SK-N-MC (cell line): ENCODE data around the gene RGP1.

Experiments used
- DNase-seq: peaks from one replicate; pipeline ENCODE4 v3.0.0-alpha.2; 2011; ENCODE audit warnings: low read depth, low spot score
- H3K27ac ChIP-seq: fragments of 200-600 bp; sonication (generic); 2 replicates; pipeline ENCODE4 v1.5.1; 2016; ENCODE audit warnings: mixed run types
- H3K36me3 ChIP-seq: fragments of 200-600 bp; sonication (generic); 2 replicates; pipeline ENCODE4 v1.6.1; 2017; ENCODE audit warnings: antibody characterized with exemption, low read length, mixed read lengths; ENCODE audit not compliant: insufficient read depth
- H3K4me3 ChIP-seq: fragments of 200-600 bp; sonication (generic); 2 replicates; pipeline ENCODE4 v1.5.1; 2016
- H3K9ac ChIP-seq: fragments of 200-600 bp; sonication (generic); 2 replicates; pipeline ENCODE4 v1.8.0; 2017; ENCODE audit warnings: mixed run types, mixed read lengths; ENCODE audit not compliant: insufficient read length
- H3K9me3 ChIP-seq: fragments of 200-600 bp; sonication (generic); 2 replicates; pipeline ENCODE4 v1.6.1; 2017; ENCODE audit warnings: low read depth, mild to moderate bottlenecking, antibody characterized with exemption, low read length, moderate library complexity, mixed read lengths
- EZH2 ChIP-seq: fragments of 200-600 bp; sonication (generic); IDR thresholded peaks from one replicate; pipeline ENCODE4 v1.6.1; 2017; ENCODE audit warnings: antibody characterized with exemption
- FOXP2 ChIP-seq: optimal IDR thresholded peaks from 2 replicates; pipeline ENCODE3; 2011; ENCODE audit warnings: mild to moderate bottlenecking, moderate library complexity; ENCODE audit not compliant: insufficient read depth; ENCODE audit errors: extremely low read length, control extremely low read depth
- POLR2AphosphoS5 ChIP-seq: IDR thresholded peaks from 2 replicates; pipeline ENCODE4 v1.6.1; 2012; ENCODE audit warnings: mild to moderate bottlenecking, low read depth, low read length, borderline replicate concordance

Gene RGP1

DNA sequence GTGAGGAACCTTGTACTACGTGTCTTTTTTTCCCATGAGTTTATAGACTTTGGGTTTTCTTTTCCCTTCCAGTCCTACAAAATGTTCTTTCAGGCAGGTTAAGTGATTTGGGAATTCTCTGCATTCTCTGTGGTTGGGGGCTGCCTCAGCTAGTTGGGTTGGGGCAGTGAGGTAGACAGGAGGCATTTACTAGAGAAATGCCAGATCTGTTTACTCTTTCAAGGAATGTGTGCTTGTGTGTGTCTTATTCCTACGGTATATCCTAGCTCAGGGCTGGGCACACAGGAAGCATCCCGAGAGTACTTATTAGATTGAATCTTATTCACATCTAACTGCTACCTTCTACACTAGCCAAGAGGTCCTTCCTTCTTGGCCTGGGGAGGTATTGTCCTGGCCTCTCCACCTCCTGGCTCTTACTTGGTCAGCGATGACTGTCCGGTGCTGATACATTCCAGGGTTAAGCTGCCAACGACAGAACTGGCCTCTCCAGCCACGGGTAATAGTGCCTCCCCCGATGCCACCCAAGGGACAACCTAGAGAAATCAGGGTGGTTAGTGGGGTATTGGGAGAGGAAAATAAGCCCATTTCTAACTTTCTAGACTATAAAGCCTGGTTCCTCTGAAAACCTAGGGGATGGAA is 5.1 kb upstream of the RGP1 start:
- no peak for TF ChIP-seq FOXP2
- no peak for TF ChIP-seq POLR2AphosphoS5
- TF ChIP-seq EZH2 = no peak
- no peak for DNase-seq
- H3K27ac ChIP-seq = no peak overlapping the region
- no peaks in the 10 kb centered on the region for H3K9me3 ChIP-seq
- no peak overlapping the region for H3K4me3 ChIP-seq
- peaks cover 22% of the 10 kb centered on the region; the same call in 1 of the 2 replicates for H3K36me3 ChIP-seq
- H3K9ac ChIP-seq = no peak overlapping the region

DNA sequence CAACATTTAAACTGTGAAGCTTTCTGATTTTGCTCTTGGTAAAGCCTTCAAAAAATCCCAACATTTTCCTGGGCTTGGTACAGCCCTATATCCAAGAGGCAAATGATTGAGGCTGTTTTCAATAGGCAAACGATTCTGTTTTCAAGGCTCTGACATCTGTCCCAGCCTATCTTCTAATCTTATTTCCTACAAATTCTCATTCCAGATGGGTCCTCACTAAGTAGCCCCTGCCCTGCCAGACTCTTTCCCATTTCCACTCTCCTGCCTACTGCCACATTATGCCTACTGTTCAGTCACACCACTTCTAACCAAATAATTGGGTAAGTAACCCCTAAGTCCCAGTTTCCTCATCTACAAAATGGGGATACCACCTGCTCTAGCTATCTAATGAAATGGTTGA is 3.5 kb upstream of the RGP1 start:
- no peaks in the 10 kb centered on the region for H3K9me3 ChIP-seq
- no peak for TF ChIP-seq POLR2AphosphoS5
- TF ChIP-seq FOXP2 = no peak
- no peak for TF ChIP-seq EZH2
- H3K4me3 ChIP-seq = no peak overlapping the region
- H3K36me3 ChIP-seq = peaks cover 11% of the 10 kb centered on the region; the same call in 1 of the 2 replicates
- H3K27ac ChIP-seq = no peak overlapping the region
- no peak overlapping the region for H3K9ac ChIP-seq
- DNase-seq = no peak

DNA sequence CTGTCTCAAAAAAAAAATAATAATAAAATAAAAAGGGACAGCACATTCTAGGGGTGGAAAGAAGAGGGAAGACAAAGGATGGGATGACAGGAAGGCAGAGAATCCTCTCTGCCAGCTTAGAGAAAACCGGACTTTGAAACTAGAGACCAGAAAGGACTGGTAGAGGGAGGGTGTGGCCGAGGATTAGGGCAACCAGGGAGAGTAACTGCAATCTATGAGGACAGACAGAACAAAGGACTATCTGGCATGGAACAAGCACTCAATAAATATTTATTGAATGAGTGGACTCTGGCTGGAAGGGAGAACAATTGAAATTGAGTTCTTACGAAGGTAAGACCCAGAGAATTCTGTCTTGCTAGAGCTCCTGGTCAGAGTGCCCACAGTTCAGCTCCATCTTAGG is 2.5 kb upstream of the RGP1 start:
- Histone ChIP-seq H3K36me3 (peaks cover 11% of the 10 kb centered on the region; the same call in 1 of the 2 replicates), H3K27ac (no peak overlapping the region), H3K9me3 (no peaks in the 10 kb centered on the region), H3K9ac (peak overlapping the region; percentile 87), H3K4me3 (peak overlapping the region; percentile 96)
- no peak for DNase-seq
- TF ChIP-seq POLR2AphosphoS5 (no peak), EZH2 (no peak), FOXP2 (no peak)

DNA sequence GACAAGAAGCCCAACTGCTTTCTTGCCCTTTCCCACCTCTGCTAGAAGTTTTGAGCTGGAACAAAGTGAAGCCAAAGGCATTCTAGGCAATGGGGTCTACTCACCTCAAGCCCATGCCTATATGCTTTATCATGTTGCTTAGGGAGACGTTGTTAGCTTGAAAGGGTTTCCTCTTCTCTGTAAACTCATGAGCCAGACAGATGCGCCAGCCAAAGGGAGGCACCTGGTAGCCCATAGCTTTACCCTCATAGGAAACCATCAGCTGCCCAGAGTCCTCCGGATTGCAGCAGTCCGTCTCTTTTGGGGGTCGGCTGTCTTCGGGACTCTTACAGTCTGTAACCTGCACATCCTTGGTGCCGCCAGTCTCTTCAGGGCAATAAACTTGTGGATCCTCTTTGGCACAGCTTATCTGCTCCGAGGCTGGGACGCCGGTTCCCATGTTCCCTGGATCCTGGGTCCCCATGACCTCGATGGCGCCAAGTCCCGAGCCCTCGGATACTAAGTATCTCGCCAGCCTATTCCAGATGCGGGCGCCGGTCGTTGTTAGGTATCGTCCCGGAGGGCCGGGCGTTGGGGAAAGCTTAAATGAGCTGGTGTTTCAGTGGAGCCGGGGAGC is 737 bp upstream of the RGP1 start:
- H3K27ac ChIP-seq = no peak overlapping the region
- peaks cover 23% of the 10 kb centered on the region; the same call in 1 of the 2 replicates for H3K36me3 ChIP-seq
- TF ChIP-seq POLR2AphosphoS5 = no peak
- TF ChIP-seq EZH2 = no peak
- TF ChIP-seq FOXP2 = no peak
- peak overlapping the region; percentile 87 for H3K9ac ChIP-seq
- no peaks in the 10 kb centered on the region for H3K9me3 ChIP-seq
- DNase-seq = no peak
- H3K4me3 ChIP-seq = peak overlapping the region; percentile 96

DNA sequence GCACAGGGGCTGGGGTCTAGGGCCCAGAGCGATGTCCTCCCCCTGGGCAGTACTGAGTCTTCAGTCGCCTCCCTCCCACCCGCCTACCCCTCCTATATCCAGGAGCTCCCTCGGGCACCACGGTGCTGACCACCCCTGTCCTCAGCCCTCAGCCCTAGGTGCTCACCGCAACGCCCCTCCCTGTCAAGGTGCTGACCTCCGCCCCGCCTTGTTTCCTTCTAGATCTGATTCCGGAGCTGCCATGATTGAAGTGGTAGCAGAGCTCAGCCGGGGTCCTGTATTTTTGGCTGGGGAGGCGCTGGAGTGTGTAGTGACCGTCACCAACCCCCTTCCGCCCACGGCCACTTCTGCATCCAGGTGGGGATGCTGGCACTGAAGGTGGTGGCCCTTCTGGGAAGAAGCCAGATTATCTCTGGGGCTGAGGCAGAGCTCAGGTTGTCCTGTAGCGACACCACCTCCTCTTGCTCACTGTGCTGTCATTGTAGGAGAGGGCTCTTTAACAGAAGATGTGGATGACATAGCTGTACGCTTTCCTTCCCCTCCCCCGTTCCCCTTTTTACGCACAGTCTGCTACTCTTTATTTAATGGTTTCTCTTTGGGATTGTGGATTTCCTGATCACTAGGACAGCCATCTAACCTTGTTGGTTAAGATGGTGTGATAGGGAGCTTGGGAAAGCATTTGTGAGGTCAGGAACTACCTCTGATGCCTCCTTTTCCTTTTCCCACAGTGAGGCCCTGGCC is 598 bp downstream of the RGP1 start:
- Histone ChIP-seq H3K27ac (no peak overlapping the region), H3K9ac (peak overlapping the region; percentile 87), H3K9me3 (no peaks in the 10 kb centered on the region), H3K4me3 (peak overlapping the region; percentile 96), H3K36me3 (peaks cover 15% of the 10 kb centered on the region; the same call in 1 of the 2 replicates)
- DNase-seq = no peak
- TF ChIP-seq FOXP2 (no peak), POLR2AphosphoS5 (no peak), EZH2 (no peak)

DNA sequence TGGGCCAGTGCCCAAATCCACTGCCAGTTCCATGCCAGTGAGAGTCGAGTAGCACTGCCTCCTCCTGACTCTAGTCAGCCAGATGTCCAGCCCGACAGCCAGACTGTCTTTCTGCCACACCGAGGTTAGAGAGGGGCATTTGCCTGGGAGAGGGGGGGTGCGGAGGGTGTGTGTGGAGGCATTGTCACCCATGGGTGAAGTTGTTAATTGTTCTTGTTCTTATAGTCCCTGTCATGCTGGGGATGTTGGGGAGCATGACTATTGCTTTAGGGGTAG is 1.1 kb downstream of the RGP1 start:
- TF ChIP-seq EZH2 = no peak
- TF ChIP-seq FOXP2 = no peak
- no peak for TF ChIP-seq POLR2AphosphoS5
- Histone ChIP-seq H3K27ac (no peak overlapping the region), H3K9ac (peak overlapping the region; percentile 87), H3K9me3 (no peaks in the 10 kb centered on the region), H3K36me3 (peaks cover 14% of the 10 kb centered on the region; the same call in 1 of the 2 replicates), H3K4me3 (peak overlapping the region; percentile 96)
- DNase-seq = no peak

DNA sequence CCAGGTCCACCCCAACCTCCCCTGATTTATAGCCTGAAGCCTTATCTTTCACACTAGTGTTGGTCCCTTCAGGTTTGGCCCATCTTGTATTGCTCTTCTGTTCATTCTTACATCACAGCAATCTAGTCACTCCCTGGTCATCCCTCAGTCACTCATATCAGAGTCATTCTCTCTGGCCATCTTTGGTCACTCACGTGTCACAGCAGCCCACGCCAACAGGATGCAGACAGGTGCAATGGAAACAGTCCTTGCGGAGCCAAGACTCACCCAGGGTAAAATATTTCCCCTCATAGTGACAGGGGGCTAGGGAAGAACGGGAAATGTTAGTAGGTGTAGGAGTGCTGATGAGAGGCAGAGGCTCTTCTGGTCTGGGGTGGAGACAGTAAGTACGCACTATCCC is 4.4 kb downstream of the RGP1 start:
- no peak for DNase-seq
- Histone ChIP-seq H3K9ac (no peak overlapping the region), H3K9me3 (no peaks in the 10 kb centered on the region), H3K27ac (no peak overlapping the region), H3K36me3 (peaks cover 14% of the 10 kb centered on the region; the same call in 1 of the 2 replicates), H3K4me3 (no peak overlapping the region)
- TF ChIP-seq FOXP2 (no peak), POLR2AphosphoS5 (no peak), EZH2 (no peak)

DNA sequence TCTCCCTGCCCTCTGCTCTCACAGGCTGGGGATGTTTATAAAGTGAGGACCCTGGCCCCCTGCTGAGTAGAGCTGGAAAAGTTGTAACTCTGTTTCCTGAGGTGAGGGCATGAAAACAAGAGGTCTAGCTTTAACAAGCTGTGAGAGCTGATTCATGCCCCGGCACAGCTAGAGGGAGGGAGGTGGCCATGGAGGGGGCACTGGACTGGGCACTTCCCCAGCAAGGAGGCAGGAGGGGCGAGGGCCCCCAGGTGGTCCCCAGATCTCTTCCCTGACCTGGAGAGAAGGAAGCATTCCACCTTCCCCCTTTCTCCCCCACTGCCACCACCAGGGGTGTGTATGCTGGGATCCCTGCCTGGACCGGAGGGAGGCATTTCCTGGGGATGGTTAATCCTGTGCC is 5.2 kb downstream of the RGP1 start, which contains the start of gene MSMP:
MSMP (minus strand) TSS at position 13 of the 400 bp plus-strand sequence. CDS start 147 bp downstream, outside the sequence.
- no peak for DNase-seq
- peaks cover 14% of the 10 kb centered on the region; the same call in 1 of the 2 replicates for H3K36me3 ChIP-seq
- no peak within 1 kb of the TSS for H3K4me3 ChIP-seq
- no peaks in the 10 kb centered on the region for H3K9me3 ChIP-seq
- no peak within 1 kb of the TSS for H3K27ac ChIP-seq
- H3K9ac ChIP-seq = no peak within 1 kb of the TSS
- no peak for TF ChIP-seq POLR2AphosphoS5

DNA sequence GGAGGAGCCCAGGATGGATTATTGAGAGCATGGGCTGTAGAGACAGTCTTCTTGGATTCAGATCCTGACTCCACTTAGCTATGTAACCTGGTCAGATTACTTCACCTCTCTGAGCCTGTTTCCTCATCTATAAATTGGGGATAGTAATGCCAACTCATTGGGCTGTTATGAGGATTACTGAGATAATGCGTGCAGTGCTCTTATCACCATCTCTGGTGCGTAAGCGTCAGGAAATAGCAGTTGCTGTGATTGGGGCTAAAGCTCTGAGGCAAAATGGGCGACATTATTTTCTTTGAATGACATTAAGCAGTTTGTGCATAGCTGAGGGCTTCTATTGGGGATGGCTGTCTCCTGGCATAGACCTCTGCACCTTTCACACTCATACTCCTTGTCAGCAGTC is 6.0 kb downstream of the RGP1 start:
- Histone ChIP-seq H3K9me3 (no peaks in the 10 kb centered on the region), H3K36me3 (peaks cover 14% of the 10 kb centered on the region; the same call in 1 of the 2 replicates), H3K4me3 (no peak overlapping the region), H3K9ac (no peak overlapping the region), H3K27ac (no peak overlapping the region)
- TF ChIP-seq FOXP2 (no peak), EZH2 (no peak), POLR2AphosphoS5 (no peak)
- DNase-seq = no peak
